EL (cell line): Measurements from ENCODE around the gene ATP11A.
"Not testable (repeated sequence)": the region's sequence is repeated elsewhere in the genome, so short reads cannot be mapped to it uniquely, and the experiment has no call there.

ENCODE experiments used
- DNase-seq: peaks from one replicate; pipeline ENCODE4 v3.0.0-alpha.2; 2016

The ATP11A gene

GRCh38 chr13:112870737-112871287, 181.0 kb downstream of the ATP11A start:
- DNase-seq = no peak

GRCh38 chr13:112871742-112872141, 181.9 kb downstream of the ATP11A start:
- no peak for DNase-seq

- DNase-seq = not testable (repeated sequence)
These were observed 183.1 kb downstream of the ATP11A start for GRCh38 chr13:112872657-112873631.

GRCh38 chr13:112873851-112874750, 184.3 kb downstream of the ATP11A start:
- peak; percentile 64 for DNase-seq

- DNase-seq = no peak
These were observed 185.0 kb downstream of the ATP11A start for GRCh38 chr13:112874751-112875300.

- no peak for DNase-seq
These were observed 185.8 kb downstream of the ATP11A start for GRCh38 chr13:112875627-112876026.

- DNase-seq = no peak
These were observed 186.6 kb downstream of the ATP11A start for GRCh38 chr13:112876305-112877000.

- DNase-seq = no peak
These were observed 187.2 kb downstream of the ATP11A start for GRCh38 chr13:112877066-112877465.

- DNase-seq = no peak
These were observed 187.7 kb downstream of the ATP11A start for GRCh38 chr13:112877539-112877938.

- no peak for DNase-seq
These were observed 188.4 kb downstream of the ATP11A start for GRCh38 chr13:112877976-112878955.

GRCh38 chr13:112879283-112879833, 189.5 kb downstream of the ATP11A start:
- DNase-seq = no peak

- no peak for DNase-seq
These were observed 190.4 kb downstream of the ATP11A start for GRCh38 chr13:112880221-112880641.

- DNase-seq = no peak
These were observed 191.2 kb downstream of the ATP11A start for GRCh38 chr13:112880976-112881540.

- no peak for DNase-seq
These were observed 192.1 kb downstream of the ATP11A start for GRCh38 chr13:112881656-112882554.

- no peak for DNase-seq
These were observed 192.8 kb downstream of the ATP11A start for GRCh38 chr13:112882555-112883024.

- DNase-seq = no peak
These were observed 193.6 kb downstream of the ATP11A start for GRCh38 chr13:112883241-112883945.

GRCh38 chr13:112884700-112885099, 194.9 kb downstream of the ATP11A start:
- not testable (repeated sequence) for DNase-seq

- DNase-seq = no peak
These were observed 195.5 kb downstream of the ATP11A start for GRCh38 chr13:112885242-112885781.
